MCF 10A (cell line): Measurements from ENCODE around the gene ADARB2. TPM values are rescaled to one million over a fixed set of nuclear protein-coding genes. Genes with fewer than 3 reads are reported as not detected.
"Not testable (repeated sequence)": the region's sequence is repeated elsewhere in the genome, so short reads cannot be mapped to it uniquely, and the experiment has no call there.

Source experiments
- BruUV-seq: library from RNA; stranded (reverse); fragments of 400-500 nt; replicated peaks from 2 replicates; lab custom pipeline; 2021; lab: Mats Ljungman, UMichigan
- CTCF ChIA-PET: fragments of 300-600 bp; sonication (Branson Sonifier 250); formaldehyde crosslinking; extraction: SDS; loops from one replicate; lab custom pipeline; 2021; ENCODE audit warnings: antibody characterized with exemption, inconsistent platforms; lab: Yijun Ruan, JAX
- POLR2A ChIA-PET: fragments of 300-600, 350-650 bp; sonication (Branson Sonifier 250); formaldehyde crosslinking; extraction: SDS; loops from one replicate; lab custom pipeline; 2020; ENCODE audit warnings: antibody characterized with exemption, inconsistent platforms; lab: Yijun Ruan, JAX
- DNase-seq: peaks from one replicate; pipeline ENCODE4 v3.0.0-alpha.2; 2018; ENCODE audit not compliant: unreplicated experiment
- H3K27ac Mint-ChIP-seq: one replicate; pipeline ENCODE4 v1.8.0; 2022; ENCODE audit warnings: mild to moderate bottlenecking, low read depth, mixed read lengths; ENCODE audit not compliant: unreplicated experiment
- H3K27me3 Mint-ChIP-seq: one replicate; pipeline ENCODE4 v1.8.0; 2022; ENCODE audit warnings: mixed read lengths; ENCODE audit not compliant: insufficient read depth, unreplicated experiment
- H3K36me3 Mint-ChIP-seq: one replicate; pipeline ENCODE4 v1.8.0; 2022; ENCODE audit warnings: mild to moderate bottlenecking, moderate library complexity, mixed read lengths; ENCODE audit not compliant: insufficient read depth, unreplicated experiment
- H3K4me1 Mint-ChIP-seq: one replicate; pipeline ENCODE4 v1.8.0; 2022; ENCODE audit warnings: mixed read lengths; ENCODE audit not compliant: insufficient read depth, unreplicated experiment
- H3K4me3 Mint-ChIP-seq: one replicate; pipeline ENCODE4 v1.8.0; 2022; ENCODE audit warnings: mild to moderate bottlenecking, moderate library complexity, mixed read lengths; ENCODE audit not compliant: unreplicated experiment
- H3K9me3 Mint-ChIP-seq: one replicate; pipeline ENCODE4 v1.8.0; 2022; ENCODE audit warnings: mixed read lengths; ENCODE audit not compliant: unreplicated experiment
- intact Hi-C: fragments of 100-400 bp; cut with micrococcal nuclease; formaldehyde crosslinking; loops from 2 replicates; pipeline ENCODE4 v1.14.1; 2022
- total RNA-seq: library from RNA; stranded (reverse); gene quantifications from 2 replicates; pipeline ENCODE4 v1.2.3, GENCODE V29; 2022
- TF ChIP-seq, protein P1 (sequence below): fragments of 200-600 bp; IDR thresholded peaks from one replicate; pipeline ENCODE4 v1.8.0; 2022; ENCODE audit warnings: antibody characterized with exemption, mild to moderate bottlenecking; ENCODE audit not compliant: unreplicated experiment

Gene ADARB2
- total RNA-seq, 1 experiment from 2014 or later: 0.96 TPM

DNA sequence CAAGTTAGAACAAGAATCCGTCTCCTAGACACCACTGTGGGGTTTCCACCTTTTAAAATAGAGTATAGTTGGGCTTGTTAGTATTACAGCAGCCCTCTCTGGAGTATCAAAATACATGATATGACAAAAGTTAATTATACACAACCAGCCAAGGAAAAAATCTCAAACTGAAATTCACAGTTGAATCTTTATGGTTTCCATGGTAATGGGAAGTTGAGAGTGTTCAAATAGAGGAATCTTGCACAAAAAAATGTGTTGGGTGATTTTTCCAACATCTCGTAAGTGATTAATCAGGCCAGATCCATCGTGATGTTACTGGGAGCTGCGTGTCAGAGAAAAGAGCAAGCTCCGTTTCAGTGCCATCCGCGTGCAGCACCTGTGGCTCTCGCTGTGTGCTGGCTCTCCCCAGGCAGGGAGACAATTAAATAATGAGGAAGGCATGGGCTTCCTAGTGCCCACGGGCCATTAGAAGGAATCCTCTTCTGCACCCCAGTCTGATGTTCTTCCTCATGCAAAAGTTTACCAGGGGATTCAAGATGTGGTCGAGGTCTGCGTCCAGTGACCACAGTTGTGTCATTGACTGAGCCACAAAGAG is 41.1 kb upstream of the ADARB2 start:
- POLR2A ChIA-PET: interaction anchor here (0.7 kb wide), 2 partner anchors 24 to 880 kb away, joined by 3 read pairs; no protein-coding TSS in a partner anchor

DNA sequence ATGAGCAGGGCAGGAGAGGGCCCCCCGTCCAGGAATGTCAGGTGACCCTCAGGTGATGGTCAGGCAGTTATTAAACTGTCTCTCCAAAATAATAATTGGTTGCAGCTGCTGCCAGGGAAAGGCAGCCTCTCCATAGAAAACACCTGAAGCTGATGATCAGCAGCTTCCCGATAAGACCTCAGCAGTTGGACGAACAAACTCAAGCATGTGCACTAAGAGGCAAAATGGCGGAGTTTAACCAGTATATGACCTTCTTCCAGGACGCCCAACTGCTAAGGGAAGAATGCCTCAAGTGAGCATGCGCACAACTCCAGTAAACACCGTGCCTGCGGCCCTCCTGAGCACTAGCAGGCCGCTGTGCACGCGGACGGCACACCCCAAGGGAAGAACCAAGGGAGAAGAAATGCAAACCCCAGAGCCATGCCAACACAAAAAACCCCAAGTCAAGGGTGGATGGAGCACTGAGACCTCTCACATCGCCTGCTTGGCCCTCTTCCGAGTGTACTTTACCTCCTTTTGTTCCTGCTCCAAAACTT is 38.9 kb upstream of the ADARB2 start:
- H3K9me3 Mint-ChIP-seq: no peaks in the 10 kb centered on the region
- TF ChIP-seq, protein P1, sequence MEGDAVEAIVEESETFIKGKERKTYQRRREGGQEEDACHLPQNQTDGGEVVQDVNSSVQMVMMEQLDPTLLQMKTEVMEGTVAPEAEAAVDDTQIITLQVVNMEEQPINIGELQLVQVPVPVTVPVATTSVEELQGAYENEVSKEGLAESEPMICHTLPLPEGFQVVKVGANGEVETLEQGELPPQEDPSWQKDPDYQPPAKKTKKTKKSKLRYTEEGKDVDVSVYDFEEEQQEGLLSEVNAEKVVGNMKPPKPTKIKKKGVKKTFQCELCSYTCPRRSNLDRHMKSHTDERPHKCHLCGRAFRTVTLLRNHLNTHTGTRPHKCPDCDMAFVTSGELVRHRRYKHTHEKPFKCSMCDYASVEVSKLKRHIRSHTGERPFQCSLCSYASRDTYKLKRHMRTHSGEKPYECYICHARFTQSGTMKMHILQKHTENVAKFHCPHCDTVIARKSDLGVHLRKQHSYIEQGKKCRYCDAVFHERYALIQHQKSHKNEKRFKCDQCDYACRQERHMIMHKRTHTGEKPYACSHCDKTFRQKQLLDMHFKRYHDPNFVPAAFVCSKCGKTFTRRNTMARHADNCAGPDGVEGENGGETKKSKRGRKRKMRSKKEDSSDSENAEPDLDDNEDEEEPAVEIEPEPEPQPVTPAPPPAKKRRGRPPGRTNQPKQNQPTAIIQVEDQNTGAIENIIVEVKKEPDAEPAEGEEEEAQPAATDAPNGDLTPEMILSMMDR: no peak
- no peak overlapping the region for H3K27ac Mint-ChIP-seq
- H3K36me3 Mint-ChIP-seq: peaks cover 7% of the 10 kb centered on the region
- no peak for DNase-seq
- intact Hi-C loops: no loop called here
- POLR2A ChIA-PET: no interaction called here
- no peaks in the 10 kb centered on the region for H3K27me3 Mint-ChIP-seq
- H3K4me1 Mint-ChIP-seq: no peaks in the 10 kb centered on the region
- H3K4me3 Mint-ChIP-seq: no peak overlapping the region
- CTCF ChIA-PET: interaction anchor here (0.5 to 0.6 kb wide), 2 partner anchors 29 to 563 kb away, joined by 3 read pairs; no protein-coding TSS in a partner anchor
- no TSS peak for BruUV-seq

More for the DNA sequence above, 41.1 kb upstream of the ADARB2 start:
- TF ChIP-seq, protein P1: no peak
- H3K27me3 Mint-ChIP-seq: no peaks in the 10 kb centered on the region
- H3K36me3 Mint-ChIP-seq: peaks cover 7% of the 10 kb centered on the region
- no peak overlapping the region for H3K4me3 Mint-ChIP-seq
- no peak overlapping the region for H3K27ac Mint-ChIP-seq
- no TSS peak for BruUV-seq
- H3K9me3 Mint-ChIP-seq: no peaks in the 10 kb centered on the region
- no peaks in the 10 kb centered on the region for H3K4me1 Mint-ChIP-seq
- intact Hi-C loops: no loop called here
- no peak for DNase-seq
- CTCF ChIA-PET: no interaction called here

DNA sequence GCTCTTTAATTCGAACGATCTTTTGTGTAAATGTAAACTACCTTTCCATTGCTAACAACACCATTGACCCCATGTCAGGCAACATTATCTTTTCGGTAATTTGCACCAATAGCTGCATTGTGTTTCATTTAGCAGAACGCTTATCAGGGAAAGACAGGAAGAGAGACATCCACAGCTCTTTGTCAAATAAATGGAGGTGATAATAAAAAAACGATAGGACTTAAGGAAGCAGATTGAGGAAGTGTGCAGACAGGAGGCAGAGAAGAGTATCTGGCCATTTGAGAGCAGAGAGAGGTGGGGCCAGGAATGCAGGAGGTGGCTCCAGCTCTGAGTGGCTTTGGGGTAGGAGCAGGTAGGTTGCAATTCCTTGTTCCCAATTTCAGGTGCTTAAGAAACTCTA is 37.5 kb upstream of the ADARB2 start:
- peaks cover 7% of the 10 kb centered on the region for H3K36me3 Mint-ChIP-seq
- POLR2A ChIA-PET: interaction anchor here (0.5 kb wide), 1 partner anchor 266 kb away, joined by 4 read pairs; no protein-coding TSS in a partner anchor
- H3K4me1 Mint-ChIP-seq: no peaks in the 10 kb centered on the region
- BruUV-seq: no TSS peak
- H3K4me3 Mint-ChIP-seq: no peak overlapping the region
- DNase-seq: no peak
- TF ChIP-seq, protein P1: no peak
- intact Hi-C loops: no loop called here
- H3K27ac Mint-ChIP-seq: no peak overlapping the region
- no peaks in the 10 kb centered on the region for H3K27me3 Mint-ChIP-seq
- H3K9me3 Mint-ChIP-seq: no peaks in the 10 kb centered on the region
- CTCF ChIA-PET: no interaction called here

DNA sequence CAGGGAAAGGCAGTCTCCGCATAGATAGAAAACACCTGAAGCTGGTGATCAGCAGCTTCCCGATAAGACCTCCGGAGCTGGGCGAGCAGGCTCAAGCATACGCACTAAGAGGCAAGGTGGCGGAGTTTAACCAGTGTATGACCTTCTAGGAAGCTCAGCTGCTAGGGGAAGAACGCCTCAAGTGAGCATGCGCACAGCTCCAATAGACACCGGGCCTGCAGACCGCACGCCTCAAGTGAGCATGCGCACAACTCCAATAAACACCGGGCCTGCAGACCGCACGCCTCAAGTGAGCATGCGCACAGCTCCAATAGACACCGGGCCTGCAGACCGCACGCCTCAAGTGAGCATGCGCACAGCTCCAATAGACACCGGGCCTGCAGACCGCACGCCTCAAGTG is 35.9 kb upstream of the ADARB2 start:
- POLR2A ChIA-PET, intact Hi-C loops, H3K36me3 Mint-ChIP-seq, H3K4me3 Mint-ChIP-seq, H3K4me1 Mint-ChIP-seq, H3K27me3 Mint-ChIP-seq, H3K9me3 Mint-ChIP-seq, BruUV-seq, H3K27ac Mint-ChIP-seq, CTCF ChIA-PET, DNase-seq: not testable (repeated sequence)
